Endothelial cell of umbilical vein (primary cell): ENCODE results near the gene CCL7. TPM values are rescaled to one million over a fixed set of nuclear protein-coding genes. Genes with fewer than 3 reads are reported as not detected.

Experiments
- BruUV-seq: library from RNA; stranded (reverse); fragments of 400-500 nt; replicated peaks from 2 replicates; lab custom pipeline; 2021; lab: Mats Ljungman, UMichigan
- CTCF ChIA-PET: fragments of 300-600, 350-600 bp; sonication (Branson Sonifier 250); formaldehyde crosslinking; loops from one replicate; lab custom pipeline; 2021; ENCODE audit warnings: antibody characterized with exemption, inconsistent platforms; lab: Charles Lee
- POLR2A ChIA-PET: fragments of 300-600, 350-600 bp; sonication (Branson Sonifier 250); formaldehyde crosslinking; loops from one replicate; lab custom pipeline; 2021; ENCODE audit warnings: antibody characterized with exemption, inconsistent platforms; lab: Charles Lee
- DNase-seq: peaks from one replicate; pipeline ENCODE4 v3.0.0-alpha.2; 2011; ENCODE audit warnings: low read depth, low spot score
- FAIRE-seq: peaks from 2 replicates; lab custom pipeline; 2011; peaks lifted over from hg19 to GRCh38; lab: Jason Lieb, UNC
- H2AFZ ChIP-seq: 2 replicates; pipeline ENCODE4 v1.6.0; 2012; ENCODE audit warnings: low read depth, low read length, control low read depth, inconsistent platforms
- H3K27ac ChIP-seq: 2 replicates; pipeline ENCODE4 v1.5.1; 2011; ENCODE audit warnings: low read depth, mild to moderate bottlenecking, control low read depth, low read length, moderate library complexity; ENCODE audit not compliant: insufficient read depth
- H3K27me3 ChIP-seq, 2 experiments: 2 replicates each; pipeline versions ENCODE4 v1.6.0 to v1.6.1; 2011; ENCODE audit warnings: low read length in 2 of 2, mixed read lengths in 1 of 2; ENCODE audit not compliant: control insufficient read depth in 2 of 2, insufficient read depth in 2 of 2
- H3K36me3 ChIP-seq, 2 experiments: 2 replicates in 1 of 2; 3 replicates in 1 of 2; pipeline ENCODE4 v1.5.1; 2011; ENCODE audit warnings: low read length in 2 of 2, mild to moderate bottlenecking in 1 of 2, moderate library complexity in 1 of 2; ENCODE audit not compliant: control insufficient read depth in 2 of 2, insufficient read depth in 2 of 2; ENCODE audit errors: extremely low read depth in 1 of 2
- H3K4me1 ChIP-seq: 3 replicates; pipeline ENCODE4 v1.5.1; 2011; ENCODE audit warnings: mild to moderate bottlenecking, low read length; ENCODE audit not compliant: control insufficient read depth, insufficient read depth; ENCODE audit errors: extremely low read depth
- H3K4me2 ChIP-seq: 2 replicates; pipeline ENCODE4 v1.6.1; 2011; ENCODE audit warnings: low read length, control low read depth, mixed read lengths; ENCODE audit not compliant: insufficient read depth
- H3K4me3 ChIP-seq, 3 experiments: fragments of 200-600 bp in 1 of 3; sonication (generic), shearing (Covaris generic) in 1 of 3; replicated peaks in 1 of 3; 2 replicates each; pipeline ENCODE4 v1.5.1; 2011 to 2016; ENCODE audit warnings: control low read depth in 3 of 3, low read length in 3 of 3, mild to moderate bottlenecking in 2 of 3, inconsistent platforms in 1 of 3, low read depth in 1 of 3, moderate library complexity in 1 of 3; ENCODE audit not compliant: insufficient read depth in 1 of 3
- H3K79me2 ChIP-seq: 2 replicates; pipeline ENCODE4 v1.6.0; 2012; ENCODE audit warnings: low read length, inconsistent platforms; ENCODE audit not compliant: control insufficient read depth, insufficient read depth
- H3K9ac ChIP-seq: replicated peaks from 2 replicates; pipeline ENCODE3; 2011; ENCODE audit warnings: low read length, control low read depth; ENCODE audit not compliant: insufficient read depth; ENCODE audit errors: extremely low read depth
- H3K9me1 ChIP-seq: replicated peaks from 3 replicates; pipeline ENCODE4 v1.6.0; 2011; ENCODE audit warnings: mild to moderate bottlenecking, low read length; ENCODE audit not compliant: control insufficient read depth, insufficient read depth; ENCODE audit errors: extremely low read depth
- H3K9me3 ChIP-seq: replicated peaks from 2 replicates; pipeline ENCODE4 v1.5.1; 2012; ENCODE audit warnings: low read length, inconsistent platforms; ENCODE audit not compliant: control insufficient read depth, insufficient read depth
- H4K20me1 ChIP-seq: replicated peaks from 2 replicates; pipeline ENCODE3; 2011; ENCODE audit warnings: mild to moderate bottlenecking, low read length; ENCODE audit not compliant: control insufficient read depth, insufficient read depth; ENCODE audit errors: extremely low read depth
- CTCF ChIP-seq, 2 donors: IDR thresholded peaks; 1 replicate in 1 of 2; 2 replicates in 1 of 2; pipeline ENCODE4 v1.5.1; 2011; ENCODE audit warnings: low read length in 2 of 2, mild to moderate bottlenecking in 2 of 2, moderate library complexity in 2 of 2, control low read depth in 1 of 2, inconsistent platforms in 1 of 2, low read depth in 1 of 2; ENCODE audit not compliant: insufficient read depth in 1 of 2; ENCODE audit errors: extremely low read depth in 1 of 2
- EZH2 ChIP-seq: IDR thresholded peaks from 2 replicates; pipeline ENCODE4 v1.6.1; 2012; ENCODE audit warnings: borderline replicate concordance, low read depth, mild to moderate bottlenecking, moderate library complexity, low read length, inconsistent platforms; ENCODE audit not compliant: severe bottlenecking
- FOS ChIP-seq: IDR thresholded peaks from 2 replicates; pipeline ENCODE4 v1.6.1; 2011; ENCODE audit warnings: mild to moderate bottlenecking, low read length, moderate library complexity, borderline replicate concordance; ENCODE audit not compliant: insufficient read depth
- GATA2 ChIP-seq: IDR thresholded peaks from 2 replicates; pipeline ENCODE4 v1.7.0; 2011; ENCODE audit warnings: low read depth, mild to moderate bottlenecking, moderate library complexity, mixed read lengths, low read length; ENCODE audit not compliant: insufficient read length, insufficient read depth
- JUN ChIP-seq: IDR thresholded peaks from 2 replicates; pipeline ENCODE4 v1.6.1; 2011; ENCODE audit warnings: borderline replicate concordance, low read depth; ENCODE audit not compliant: insufficient read length, insufficient read depth
- MAX ChIP-seq: IDR thresholded peaks from 2 replicates; pipeline ENCODE4 v1.6.1; 2011; ENCODE audit not compliant: insufficient read depth, insufficient read length
- MYC ChIP-seq: IDR thresholded peaks from one replicate; pipeline ENCODE4 v1.6.1; 2011; ENCODE audit warnings: mild to moderate bottlenecking, low read depth, low read length
- POLR2A ChIP-seq: IDR thresholded peaks from 2 replicates; pipeline ENCODE4 v1.6.1; 2012; ENCODE audit warnings: low read depth, mild to moderate bottlenecking, control low read depth, low read length
- POLR2AphosphoS5 ChIP-seq: IDR thresholded peaks from 2 replicates; pipeline ENCODE4 v1.6.1; 2012; ENCODE audit warnings: low read depth, mild to moderate bottlenecking, control low read depth, low read length, moderate library complexity; ENCODE audit not compliant: insufficient read depth
- dilution Hi-C: fragments of 300-500 bp; cut with MboI; formaldehyde crosslinking; loops from one replicate; pipeline ENCODE4 v1.15.0; 2019; ENCODE audit warnings: low sequenced_read_pairs; ENCODE audit not compliant: extremely low pct_ligation_motif_present
- intact Hi-C: fragments of 100-400 bp; cut with micrococcal nuclease; formaldehyde crosslinking; loops from one replicate; pipeline ENCODE4 v1.10.0; 2022
- polyA plus RNA-seq, 4 experiments: library from polyadenylated mRNA; depleted of rRNA in 3 of 4; stranded (reverse) in 3 of 4; unstranded in 1 of 4; fragments of >200 nt; gene quantifications; 2 replicates each; pipeline versions ENCODE4 v1.2.1 to v1.2.3, GENCODE V29; 2011 to 2012; ENCODE audit warnings: missing spikeins in 1 of 4
- total RNA-seq: library from RNA; stranded (reverse); gene quantifications from 2 replicates; pipeline ENCODE4 v1.2.3, GENCODE V29; 2021

Gene CCL7
- total and polyA plus RNA-seq, 2 donors (not counting 3 experiments of a cell fraction or from before 2014, with no cell fraction given), result 0.25 TPM; not detected in 1

GRCh38 chr17:34230342-34230741 is 39.7 kb upstream of the CCL7 start:
- no peaks in the 10 kb centered on the region for H4K20me1 ChIP-seq
- no peak overlapping the region for H3K9ac ChIP-seq
- no peak for FAIRE-seq
- H3K27me3 ChIP-seq, result peaks cover 1 to 2% of the 10 kb centered on the region in 2 experiments
- no peak overlapping the region for H3K27ac ChIP-seq
- dilution Hi-C loops, result no loop called here
- ChIA-PET CTCF (interaction anchor here (1.8 kb wide), 1 partner anchor 30 kb away, joined by 4 read pairs; no protein-coding TSS in a partner anchor), POLR2A (no interaction called here)
- H3K36me3 ChIP-seq, result no peaks in the 10 kb centered on the region
- no peak overlapping the region for H3K4me3 ChIP-seq
- no peaks in the 10 kb centered on the region for H3K79me2 ChIP-seq
- H3K4me1 ChIP-seq, result peaks cover 10% of the 10 kb centered on the region
- DNase-seq, result no peak
- no peaks in the 10 kb centered on the region for H3K9me3 ChIP-seq
- no peaks in the 10 kb centered on the region for H3K9me1 ChIP-seq
- no TSS peak for BruUV-seq
- TF ChIP-seq EZH2, result no peak
- TF ChIP-seq POLR2AphosphoS5, result no peak
- TF ChIP-seq JUN, result no peak
- no peak for TF ChIP-seq CTCF (IDR thresholded peaks at IDR 0.05; ENCODE audit: extremely low read depth in 1 of 2, insufficient read depth in 1 of 2, low read depth in 1 of 2, low read length in 2 of 2)
- TF ChIP-seq MYC, result no peak
- TF ChIP-seq GATA2, result no peak
- TF ChIP-seq POLR2A, result no peak
- no peak for TF ChIP-seq MAX
- no peak for TF ChIP-seq FOS
- intact Hi-C loops, result no loop called here
- H2AFZ ChIP-seq, result no peak overlapping the region
- H3K4me2 ChIP-seq, result no peak overlapping the region
